WTC11 (cell line): ENCODE data around the gene IFT122. TPM values are rescaled to one million over a fixed set of nuclear protein-coding genes. Genes with fewer than 3 reads are reported as not detected.

Experiments
- ATAC-seq: fragments of 200-7000 bp; cut with Tn5 transposase; 2 replicates; pipeline ENCODE4 v1.10.0; 2021; ENCODE audit warnings: mild to moderate bottlenecking, moderate library complexity
- CTCF ChIA-PET: fragments of 300-600 bp; sonication (Branson Sonifier 250); formaldehyde crosslinking; loops from one replicate; lab custom pipeline; 2021; ENCODE audit warnings: antibody characterized with exemption; lab: Charles Lee
- POLR2A ChIA-PET: fragments of 350-600 bp; sonication (Branson Sonifier 250); formaldehyde crosslinking; loops from one replicate; lab custom pipeline; 2021; ENCODE audit warnings: antibody characterized with exemption; lab: Charles Lee
- DNase-seq: peaks from one replicate; pipeline ENCODE4 v3.0.0; 2021; ENCODE audit warnings: low spot score
- H3K27ac Mint-ChIP-seq: 2 replicates; pipeline ENCODE4 v1.8.0; 2021; ENCODE audit warnings: mixed read lengths
- H3K27me3 Mint-ChIP-seq: 2 replicates; pipeline ENCODE4 v1.8.0; 2021; ENCODE audit warnings: low read depth, mild to moderate bottlenecking, moderate library complexity, mixed read lengths
- H3K36me3 Mint-ChIP-seq: 2 replicates; pipeline ENCODE4 v1.8.0; 2021; ENCODE audit warnings: mixed read lengths
- H3K4me1 Mint-ChIP-seq: 2 replicates; pipeline ENCODE4 v1.8.0; 2022; ENCODE audit warnings: mixed read lengths
- H3K4me3 Mint-ChIP-seq: 2 replicates; pipeline ENCODE4 v1.8.0; 2021; ENCODE audit warnings: mild to moderate bottlenecking, moderate library complexity, mixed read lengths
- H3K9me3 Mint-ChIP-seq: 2 replicates; pipeline ENCODE4 v1.8.0; 2021; ENCODE audit warnings: mixed read lengths
- ARID4B ChIP-seq: sonication (generic); formaldehyde crosslinking; IDR thresholded peaks from 2 replicates; pipeline ENCODE4 v1.8.0; 2023; ENCODE audit warnings: missing genetic modification reagents, mild to moderate bottlenecking, borderline replicate concordance
- FOXK1 ChIP-seq: sonication (generic); formaldehyde crosslinking; IDR thresholded peaks from 2 replicates; pipeline ENCODE4 v1.8.0; 2022; ENCODE audit warnings: mild to moderate bottlenecking, moderate library complexity, missing genetic modification reagents
- FOXP1 ChIP-seq: sonication (generic); formaldehyde crosslinking; IDR thresholded peaks from 2 replicates; pipeline ENCODE4 v1.8.0; 2022; ENCODE audit warnings: missing genetic modification reagents, mild to moderate bottlenecking, moderate library complexity, borderline replicate concordance
- MAX ChIP-seq: sonication (generic); formaldehyde crosslinking; IDR thresholded peaks from 2 replicates; pipeline ENCODE4 v1.8.0; 2022; ENCODE audit warnings: mild to moderate bottlenecking, missing genetic modification reagents
- NFATC4 ChIP-seq: fragments of 250-450 bp; sonication (Bioruptor Pico); IDR thresholded peaks from 2 replicates; pipeline ENCODE4 v1.9.0; 2021; ENCODE audit warnings: mild to moderate bottlenecking
- NFYB ChIP-seq: sonication (generic); formaldehyde crosslinking; conservative IDR thresholded peaks from 2 replicates; pipeline ENCODE4 v1.8.0; 2022; ENCODE audit warnings: low read depth, missing genetic modification reagents
- NR3C1 ChIP-seq: sonication (generic); formaldehyde crosslinking; conservative IDR thresholded peaks from 2 replicates; pipeline ENCODE4 v1.8.1; 2023; ENCODE audit warnings: low read depth, mild to moderate bottlenecking, missing genetic modification reagents
- PRDM15 ChIP-seq: sonication (generic); formaldehyde crosslinking; IDR thresholded peaks from 2 replicates; pipeline ENCODE4 v1.8.0; 2022; ENCODE audit warnings: missing genetic modification reagents
- ZNF317 ChIP-seq: sonication (generic); formaldehyde crosslinking; IDR thresholded peaks from 2 replicates; pipeline ENCODE4 v1.8.1; 2023; ENCODE audit warnings: low read depth, mild to moderate bottlenecking, moderate library complexity, missing genetic modification reagents, borderline replicate concordance
- ZNF512 ChIP-seq: sonication (generic); formaldehyde crosslinking; IDR thresholded peaks from 2 replicates; pipeline ENCODE4 v1.8.1; 2022; ENCODE audit warnings: missing genetic modification reagents, borderline replicate concordance
- ZNF532 ChIP-seq: fragments of 250-450 bp; sonication (Bioruptor Pico); IDR thresholded peaks from 2 replicates; pipeline ENCODE4 v1.9.0; 2021; ENCODE audit warnings: mild to moderate bottlenecking, borderline replicate concordance
- total RNA-seq: library from RNA; stranded (reverse); gene quantifications from 3 replicates; pipeline ENCODE4 v1.2.3, GENCODE V29; 2021
- TF ChIP-seq, protein P1 (sequence below): sonication (generic); formaldehyde crosslinking; IDR thresholded peaks from 2 replicates; pipeline ENCODE4 v1.8.0; 2022; ENCODE audit warnings: mild to moderate bottlenecking, missing genetic modification reagents

The IFT122 gene
- total RNA-seq, 1 experiment from 2014 or later, result 22.8 TPM

- TF ChIP-seq FOXK1 (CRISPR knock-in tag), result no peak
Observed at GRCh38 chr3:129512595-129512994, 72.6 kb downstream of the IFT122 start (continued).

DNA sequence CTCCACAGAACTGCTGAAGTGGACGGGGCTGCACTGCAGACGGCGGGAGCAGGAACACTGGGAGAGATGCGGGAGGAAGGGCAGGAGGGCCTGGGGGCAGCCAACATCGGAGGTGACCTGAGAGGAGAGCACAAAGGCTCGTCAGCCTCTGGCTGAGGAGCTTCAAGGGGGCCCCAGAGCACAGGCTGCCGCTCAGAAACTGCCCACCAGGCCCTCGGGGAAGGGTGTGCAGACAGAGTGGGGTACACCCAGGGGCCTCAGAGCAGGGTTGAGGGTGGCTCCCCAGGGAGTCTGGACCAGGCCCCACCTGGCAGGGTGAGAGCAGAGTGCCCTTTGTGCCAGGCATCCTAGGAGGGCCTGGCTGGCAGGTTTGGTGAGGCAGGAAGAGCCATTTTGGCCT is 73.7 kb downstream of the IFT122 start:
- H3K36me3 Mint-ChIP-seq, result no peaks in the 10 kb centered on the region; the same call in 1 of the 2 replicates
- H3K4me3 Mint-ChIP-seq, result no peak overlapping the region
- no peak for DNase-seq
- H3K27me3 Mint-ChIP-seq, result no peaks in the 10 kb centered on the region; the same call in 1 of the 2 replicates
- no peaks in the 10 kb centered on the region for H3K9me3 Mint-ChIP-seq
- no peak for ATAC-seq
- no peaks in the 10 kb centered on the region for H3K4me1 Mint-ChIP-seq
- H3K27ac Mint-ChIP-seq, result no peak overlapping the region
- CTCF ChIA-PET, result no interaction called here
- POLR2A ChIA-PET, result no interaction called here
- TF ChIP-seq NR3C1 (CRISPR knock-in tag), result no peak
- TF ChIP-seq ZNF532 (CRISPR knock-in tag), result no peak
- TF ChIP-seq MAX (CRISPR knock-in tag), result no peak
- no peak for TF ChIP-seq FOXP1
- no peak for TF ChIP-seq ZNF512 (CRISPR knock-in tag)
- no peak for TF ChIP-seq FOXK1 (CRISPR knock-in tag)
- TF ChIP-seq, protein P1, sequence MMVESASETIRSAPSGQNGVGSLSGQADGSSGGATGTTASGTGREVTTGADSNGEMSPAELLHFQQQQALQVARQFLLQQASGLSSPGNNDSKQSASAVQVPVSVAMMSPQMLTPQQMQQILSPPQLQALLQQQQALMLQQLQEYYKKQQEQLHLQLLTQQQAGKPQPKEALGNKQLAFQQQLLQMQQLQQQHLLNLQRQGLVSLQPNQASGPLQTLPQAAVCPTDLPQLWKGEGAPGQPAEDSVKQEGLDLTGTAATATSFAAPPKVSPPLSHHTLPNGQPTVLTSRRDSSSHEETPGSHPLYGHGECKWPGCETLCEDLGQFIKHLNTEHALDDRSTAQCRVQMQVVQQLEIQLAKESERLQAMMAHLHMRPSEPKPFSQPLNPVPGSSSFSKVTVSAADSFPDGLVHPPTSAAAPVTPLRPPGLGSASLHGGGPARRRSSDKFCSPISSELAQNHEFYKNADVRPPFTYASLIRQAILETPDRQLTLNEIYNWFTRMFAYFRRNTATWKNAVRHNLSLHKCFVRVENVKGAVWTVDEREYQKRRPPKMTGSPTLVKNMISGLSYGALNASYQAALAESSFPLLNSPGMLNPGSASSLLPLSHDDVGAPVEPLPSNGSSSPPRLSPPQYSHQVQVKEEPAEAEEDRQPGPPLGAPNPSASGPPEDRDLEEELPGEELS (CRISPR knock-in tag), result no peak
- no peak for TF ChIP-seq PRDM15 (CRISPR knock-in tag)
- TF ChIP-seq ZNF317 (CRISPR knock-in tag), result no peak
- TF ChIP-seq NFYB (CRISPR knock-in tag), result no peak
- no peak for TF ChIP-seq ARID4B
- no peak for TF ChIP-seq NFATC4
